GM12878 (cell line): ENCODE measurements around the gene GPI. TPM values are rescaled to one million over a fixed set of nuclear protein-coding genes. Genes with fewer than 3 reads are reported as not detected.

Experiments
- ATAC-seq: fragments of 200-7000 bp; cut with Tn5 transposase; 3 replicates; pipeline ENCODE4 v1.9.1; 2020; ENCODE audit warnings: mild to moderate bottlenecking, moderate library complexity
- BruUV-seq: library from RNA; stranded (reverse); fragments of 400-500 nt; replicated peaks from 2 replicates; lab custom pipeline; 2021; lab: Mats Ljungman, UMichigan
- CTCF ChIA-PET: fragments of 300-600 bp; sonication (Branson Sonifier 250); formaldehyde crosslinking; extraction: SDS; loops from one replicate; lab custom pipeline; 2021; ENCODE audit warnings: inconsistent platforms; lab: Yijun Ruan, JAX
- POLR2A ChIA-PET: fragments of 350-600 bp; formaldehyde crosslinking; extraction: SDS; loops from one replicate; lab custom pipeline; 2021; ENCODE audit warnings: inconsistent platforms; lab: Charles Lee
- RAD21 ChIA-PET: fragments of 300-600 bp; sonication (Branson Sonifier 250); formaldehyde crosslinking; loops from one replicate; lab custom pipeline; 2023; ENCODE audit warnings: antibody characterized with exemption; ENCODE audit not compliant: unreplicated experiment; lab: Charles Lee
- SMC1A ChIA-PET: fragments of 300-600 bp; sonication (Branson Sonifier 250); formaldehyde crosslinking; loops from one replicate; lab custom pipeline; 2023; ENCODE audit not compliant: unreplicated experiment, uncharacterized antibody; lab: Charles Lee
- DNase-seq: peaks from one replicate; pipeline ENCODE4 v3.0.0-alpha.2; 2011; ENCODE audit warnings: low read depth, low spot score
- FAIRE-seq: peaks from 3 replicates; lab custom pipeline; 2011; peaks lifted over from hg19 to GRCh38; lab: Jason Lieb, UNC
- H2AFZ ChIP-seq: 2 replicates; pipeline ENCODE4 v1.6.0; 2011; ENCODE audit warnings: low read depth, low read length, control low read depth; ENCODE audit not compliant: control insufficient read depth
- H3K27ac ChIP-seq: 2 replicates; pipeline ENCODE4 v1.5.1; 2011; ENCODE audit warnings: control low read depth; ENCODE audit not compliant: control insufficient read depth, insufficient read depth
- H3K27me3 ChIP-seq, 2 experiments: replicated peaks in 1 of 2; 2 replicates each; pipeline versions ENCODE4 v1.6.0 to v1.6.1; 2011; ENCODE audit warnings: low read length in 1 of 2; ENCODE audit not compliant: control insufficient read depth in 2 of 2, insufficient read depth in 2 of 2
- H3K36me3 ChIP-seq, 2 experiments: 2 replicates each; pipeline ENCODE4 v1.5.1; 2011; ENCODE audit warnings: low read length in 1 of 2; ENCODE audit not compliant: control insufficient read depth in 2 of 2, insufficient read depth in 2 of 2
- H3K4me1 ChIP-seq: 2 replicates; pipeline ENCODE4 v1.6.1; 2011; ENCODE audit warnings: mild to moderate bottlenecking, low read length, moderate library complexity, mixed read lengths; ENCODE audit not compliant: control insufficient read depth, insufficient read depth
- H3K4me2 ChIP-seq: 2 replicates; pipeline ENCODE4 v1.6.0; 2011; ENCODE audit warnings: control low read depth; ENCODE audit not compliant: control insufficient read depth, insufficient read depth
- H3K4me3 ChIP-seq: fragments of 200-600 bp; sonication (generic); 2 replicates; pipeline ENCODE4 v1.5.1; 2016
- H3K79me2 ChIP-seq: 2 replicates; pipeline ENCODE4 v1.6.0; 2011; ENCODE audit warnings: low read length; ENCODE audit not compliant: control insufficient read depth, insufficient read depth
- H3K9ac ChIP-seq: 2 replicates; pipeline ENCODE4 v1.8.0; 2011; ENCODE audit warnings: low read length, control low read depth, mixed read lengths; ENCODE audit not compliant: control insufficient read depth, insufficient read depth
- H3K9me3 ChIP-seq: replicated peaks from 3 replicates; pipeline ENCODE4 v1.5.1; 2011; ENCODE audit warnings: mild to moderate bottlenecking, low read length; ENCODE audit not compliant: control insufficient read depth, insufficient read depth
- H4K20me1 ChIP-seq: 2 replicates; pipeline ENCODE4 v1.6.0; 2011; ENCODE audit not compliant: control insufficient read depth, insufficient read depth
- BMI1 ChIP-seq: fragments of 450-650 bp; IDR thresholded peaks from 2 replicates; pipeline ENCODE4 v1.6.1; 2016; ENCODE audit warnings: mild to moderate bottlenecking, moderate library complexity, borderline replicate concordance
- JUNB ChIP-seq: IDR thresholded peaks from 2 replicates; pipeline ENCODE4 v1.6.1; 2016; ENCODE audit warnings: antibody characterized with exemption, mild to moderate bottlenecking
- LARP7 ChIP-seq: fragments of 450-650 bp; IDR thresholded peaks from 2 replicates; pipeline ENCODE4 v1.6.1; 2017; ENCODE audit warnings: mild to moderate bottlenecking
- NFYA ChIP-seq: IDR thresholded peaks from 2 replicates; pipeline ENCODE4 v1.6.1; 2011; ENCODE audit warnings: low read depth, mild to moderate bottlenecking, low read length, improper control_type of control experiment, borderline replicate concordance
- RAD51 ChIP-seq: fragments of 450-650 bp; IDR thresholded peaks from 2 replicates; pipeline ENCODE4 v1.6.1; 2016; ENCODE audit warnings: moderate library complexity, mild to moderate bottlenecking, inconsistent platforms
- ZBED1 ChIP-seq: IDR thresholded peaks from 2 replicates; pipeline ENCODE4 v1.6.1; 2016; ENCODE audit warnings: borderline replicate concordance
- ZNF24 ChIP-seq: fragments of 450-650 bp; IDR thresholded peaks from 2 replicates; pipeline ENCODE4 v1.6.1; 2017; ENCODE audit warnings: antibody characterized with exemption, mild to moderate bottlenecking
- ZSCAN29 ChIP-seq: fragments of 450-650 bp; IDR thresholded peaks from 2 replicates; pipeline ENCODE4 v1.6.1; 2017; ENCODE audit warnings: mild to moderate bottlenecking, moderate library complexity
- WGBS: methylation state at CpG from one replicate; pipeline ENCODE4 v1.1.6; 2016; ENCODE audit warnings: low lambda C conversion rate; ENCODE audit not compliant: insufficient replicate concordance, insufficient coverage; ENCODE audit errors: missing lambda C conversion rate; 5-methylcytosine and 5-hydroxymethylcytosine counted together
- in situ Hi-C: fragments of 300-500 bp; cut with MboI; formaldehyde crosslinking; loops from 9 replicates; pipeline ENCODE4 v1.14.3; 2018; ENCODE audit warnings: mixed read lengths
- intact Hi-C: fragments of 100-400 bp; cut with micrococcal nuclease; formaldehyde crosslinking; loops from one replicate; pipeline ENCODE4 v1.14.2; 2022; ENCODE audit not compliant: unreplicated experiment
- polyA plus RNA-seq, 11 experiments: library from polyadenylated mRNA; depleted of rRNA in 4 of 11; unstranded in 6 of 11; stranded (reverse) in 5 of 11; fragments of >200 nt; fragmentation: Nextera tagmentation in 4 of 11; fragmentation: Illumina TruSeq in 1 of 11; extraction: Ambion mirVana in 4 of 11; extraction: Trizol in 1 of 11; gene quantifications; 1 replicate in 1 of 11; 2 replicates in 10 of 11; pipeline versions ENCODE4 v1.2.1 to v1.2.3, GENCODE V29; 2011 to 2016; ENCODE audit warnings: inconsistent platforms in 2 of 11, missing spikeins in 2 of 11, low read depth in 1 of 11
- total RNA-seq, 4 experiments: library from RNA; depleted of rRNA in 3 of 4; stranded (reverse); fragments of >200 nt in 3 of 4; fragmentation: Illumina TruSeq in 1 of 4; extraction: Trizol in 1 of 4; gene quantifications; 2 replicates each; pipeline versions ENCODE4 v1.2.1 to v1.2.3, GENCODE V29; 2013 to 2021
- TF ChIP-seq, protein P1 (sequence below): fragments of 450-650 bp; IDR thresholded peaks from 2 replicates; pipeline ENCODE4 v1.6.1; 2017; ENCODE audit warnings: mild to moderate bottlenecking
- TF ChIP-seq, protein P2 (sequence below): IDR thresholded peaks from 2 replicates; pipeline ENCODE4 v1.6.1; 2012; ENCODE audit warnings: low read depth, low read length, improper control_type of control experiment

GPI gene
- total and polyA plus RNA-seq, 10 of the 15 experiments (the other 5 are each of a cell fraction or from before 2014, with no cell fraction given): 124 to 400 (median 190) TPM

DNA sequence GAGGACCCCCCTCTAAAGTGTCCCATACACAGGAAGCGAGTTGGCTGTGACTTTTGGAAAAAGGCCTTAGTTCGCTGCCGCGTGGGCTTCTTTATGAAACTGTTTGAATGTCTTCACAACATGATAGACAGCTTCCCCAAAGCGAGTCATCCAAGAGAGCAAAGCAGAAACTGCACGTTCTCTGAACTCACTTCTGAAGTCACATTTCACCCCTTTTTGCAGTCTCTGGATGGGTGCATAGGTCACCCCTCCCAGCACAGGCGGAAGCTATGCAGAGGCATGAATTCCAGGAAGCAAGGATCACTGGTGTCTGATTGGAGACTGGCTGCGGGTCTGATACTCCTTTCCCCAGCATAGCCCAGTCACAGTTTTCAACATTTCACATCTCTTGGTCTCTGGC lies 10.6 kb downstream of the GPI start:
- no peaks in the 10 kb centered on the region for H4K20me1 ChIP-seq
- no TSS peak for BruUV-seq
- intact Hi-C loops (no loop called here), in situ Hi-C loops (no loop called here)
- H2AFZ ChIP-seq: no peak overlapping the region
- POLR2A ChIA-PET: no interaction called here
- H3K27me3 ChIP-seq: no peaks in the 10 kb centered on the region
- RAD21 ChIA-PET: no interaction called here
- no peak overlapping the region for H3K9ac ChIP-seq
- ATAC-seq: no peak
- SMC1A ChIA-PET: no interaction called here
- no peaks in the 10 kb centered on the region for H3K9me3 ChIP-seq
- 87% methylated on average over 8 of the region's 8 CpGs for WGBS
- peaks cover 29 to 40% of the 10 kb centered on the region in 2 experiments for H3K36me3 ChIP-seq
- CTCF ChIA-PET: no interaction called here
- no peaks in the 10 kb centered on the region for H3K4me1 ChIP-seq
- no peak overlapping the region for H3K27ac ChIP-seq
- FAIRE-seq: no peak
- peaks cover 10% of the 10 kb centered on the region for H3K79me2 ChIP-seq
- no peak overlapping the region for H3K4me3 ChIP-seq
- DNase-seq: no peak
- TF ChIP-seq, protein P1, sequence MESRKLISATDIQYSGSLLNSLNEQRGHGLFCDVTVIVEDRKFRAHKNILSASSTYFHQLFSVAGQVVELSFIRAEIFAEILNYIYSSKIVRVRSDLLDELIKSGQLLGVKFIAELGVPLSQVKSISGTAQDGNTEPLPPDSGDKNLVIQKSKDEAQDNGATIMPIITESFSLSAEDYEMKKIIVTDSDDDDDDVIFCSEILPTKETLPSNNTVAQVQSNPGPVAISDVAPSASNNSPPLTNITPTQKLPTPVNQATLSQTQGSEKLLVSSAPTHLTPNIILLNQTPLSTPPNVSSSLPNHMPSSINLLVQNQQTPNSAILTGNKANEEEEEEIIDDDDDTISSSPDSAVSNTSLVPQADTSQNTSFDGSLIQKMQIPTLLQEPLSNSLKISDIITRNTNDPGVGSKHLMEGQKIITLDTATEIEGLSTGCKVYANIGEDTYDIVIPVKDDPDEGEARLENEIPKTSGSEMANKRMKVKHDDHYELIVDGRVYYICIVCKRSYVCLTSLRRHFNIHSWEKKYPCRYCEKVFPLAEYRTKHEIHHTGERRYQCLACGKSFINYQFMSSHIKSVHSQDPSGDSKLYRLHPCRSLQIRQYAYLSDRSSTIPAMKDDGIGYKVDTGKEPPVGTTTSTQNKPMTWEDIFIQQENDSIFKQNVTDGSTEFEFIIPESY: no peak
- TF ChIP-seq LARP7: no peak
- no peak for TF ChIP-seq ZSCAN29
- TF ChIP-seq, protein P2, sequence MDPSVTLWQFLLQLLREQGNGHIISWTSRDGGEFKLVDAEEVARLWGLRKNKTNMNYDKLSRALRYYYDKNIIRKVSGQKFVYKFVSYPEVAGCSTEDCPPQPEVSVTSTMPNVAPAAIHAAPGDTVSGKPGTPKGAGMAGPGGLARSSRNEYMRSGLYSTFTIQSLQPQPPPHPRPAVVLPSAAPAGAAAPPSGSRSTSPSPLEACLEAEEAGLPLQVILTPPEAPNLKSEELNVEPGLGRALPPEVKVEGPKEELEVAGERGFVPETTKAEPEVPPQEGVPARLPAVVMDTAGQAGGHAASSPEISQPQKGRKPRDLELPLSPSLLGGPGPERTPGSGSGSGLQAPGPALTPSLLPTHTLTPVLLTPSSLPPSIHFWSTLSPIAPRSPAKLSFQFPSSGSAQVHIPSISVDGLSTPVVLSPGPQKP: no peak
- TF ChIP-seq BMI1: no peak
- no peak for TF ChIP-seq NFYA
- no peak for TF ChIP-seq RAD51
- no peak for TF ChIP-seq ZBED1
- no peak for TF ChIP-seq ZNF24
- TF ChIP-seq JUNB: no peak
- H3K4me2 ChIP-seq: no peak overlapping the region
